KG1 (cell line): ENCODE measurements around the gene NPHS2.

ENCODE experiments used
- DNase-seq: peaks from one replicate; lab custom pipeline; 2025; lab: John Stamatoyannopoulos, UW

Gene NPHS2

GRCh38 chr1:179575497-179576314 lies at the start of gene NPHS2:
Gene NPHS2, minus strand, starts transcription at chr1:179575948. Its CDS starts 84 bp downstream, at chr1:179575864.
- no peak for DNase-seq

- no peak for DNase-seq
These were observed 36.6 kb upstream of the NPHS2 start for GRCh38 chr1:179612361-179612760.

DNA sequence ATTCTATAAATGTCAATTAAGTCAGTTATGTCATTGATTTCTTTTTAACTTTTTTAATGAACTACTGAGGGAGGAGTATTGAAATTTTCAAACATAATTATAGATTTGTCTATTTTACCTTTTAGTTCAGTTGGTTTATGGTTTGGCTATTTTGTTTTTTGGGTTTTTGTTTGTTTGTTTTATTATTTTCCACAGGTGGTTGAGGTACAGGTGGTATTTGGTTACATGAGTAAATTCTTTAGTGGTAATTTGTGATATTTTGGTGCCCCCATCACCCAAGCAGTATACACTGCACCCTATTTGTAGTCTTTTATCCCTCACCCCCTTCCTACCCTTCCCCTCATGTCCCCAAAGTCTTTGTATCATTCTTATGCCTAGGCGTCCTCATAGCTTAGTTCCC lies 25.3 kb upstream of the NPHS2 start:
- no peak for DNase-seq

DNA sequence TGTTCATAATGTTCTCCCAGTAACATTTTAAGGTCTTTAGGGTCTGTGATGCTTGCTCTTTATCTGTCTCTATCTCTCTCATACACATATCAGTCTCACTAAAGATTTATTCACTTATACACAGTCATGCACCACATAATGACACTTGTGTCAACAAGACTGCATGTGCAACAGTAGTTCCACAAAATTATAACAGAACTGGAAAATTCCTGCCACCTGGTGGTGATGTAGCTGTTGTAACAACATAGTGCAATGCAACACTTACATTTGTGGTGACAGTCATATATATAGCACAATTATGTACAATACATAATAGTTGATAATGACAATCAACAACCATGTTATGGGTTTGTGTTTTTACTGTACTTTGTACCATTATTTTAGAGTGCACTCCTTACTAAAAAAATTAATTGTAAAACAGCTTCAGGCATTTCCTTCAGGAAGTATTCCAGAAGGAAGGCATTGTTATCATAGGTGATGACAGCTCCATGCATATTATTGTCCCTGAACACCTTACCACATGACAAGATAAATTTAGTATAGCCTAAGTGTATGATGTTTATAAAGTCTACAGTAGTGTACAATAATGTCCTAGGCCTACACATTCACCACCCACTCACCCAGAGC lies 24.0 kb upstream of the NPHS2 start:
- DNase-seq, result no peak

GRCh38 chr1:179598631-179599030 lies 22.9 kb upstream of the NPHS2 start:
- no peak for DNase-seq

DNA sequence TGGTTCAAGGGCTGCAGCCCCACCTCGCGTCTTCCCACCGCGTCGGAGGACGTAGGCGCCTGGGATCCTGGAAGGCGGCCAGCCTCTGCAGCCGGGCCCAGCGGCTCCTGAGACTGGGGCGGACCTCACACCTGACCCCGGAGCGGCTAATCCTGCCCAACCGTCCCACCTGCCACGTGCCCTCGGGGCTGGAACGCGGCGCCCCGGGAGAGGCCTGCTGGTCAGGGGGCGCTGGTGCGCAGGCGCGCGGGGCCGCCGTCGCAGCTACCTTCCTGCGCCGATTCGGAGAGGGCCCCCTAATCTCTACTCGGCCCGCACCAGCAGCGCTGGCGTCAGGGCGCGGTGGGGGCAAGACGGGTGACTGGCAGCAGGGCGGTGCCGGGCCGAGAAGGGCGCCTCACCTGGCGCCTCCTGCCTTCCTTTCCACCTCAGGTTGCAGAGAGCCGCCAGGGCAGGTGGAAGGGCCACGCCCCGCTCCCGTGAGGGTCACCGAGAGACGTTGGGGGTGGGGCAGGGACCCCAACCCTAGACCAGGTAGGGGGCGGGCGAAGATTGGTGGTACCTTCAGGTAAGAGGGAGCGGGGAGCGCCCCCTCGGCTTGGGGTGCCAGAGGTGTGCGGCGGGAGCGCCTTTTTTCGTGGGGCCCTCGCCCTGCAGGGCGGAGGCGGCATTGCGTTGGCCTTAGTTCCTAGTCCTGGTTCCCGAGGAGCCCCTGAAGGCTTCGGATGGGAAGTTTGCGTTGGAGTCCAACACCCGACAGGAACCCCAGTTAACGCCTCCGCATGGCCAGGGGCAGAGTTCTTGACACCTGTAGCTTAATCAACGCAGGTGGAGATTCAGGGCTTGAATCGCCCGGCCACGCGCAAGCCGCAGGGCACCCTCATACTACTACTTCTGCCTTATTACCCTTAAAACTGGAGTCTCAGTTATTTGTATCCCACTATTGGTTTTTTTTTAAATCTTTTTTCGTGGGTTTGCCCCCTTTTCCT lies 16.1 kb upstream of the NPHS2 start, which contains the start of gene TDRD5:
TDRD5 (plus strand) TSS at position 241 of the 989 bp plus-strand sequence. CDS start 784 bp downstream, outside the sequence.
- no peak for DNase-seq

DNA sequence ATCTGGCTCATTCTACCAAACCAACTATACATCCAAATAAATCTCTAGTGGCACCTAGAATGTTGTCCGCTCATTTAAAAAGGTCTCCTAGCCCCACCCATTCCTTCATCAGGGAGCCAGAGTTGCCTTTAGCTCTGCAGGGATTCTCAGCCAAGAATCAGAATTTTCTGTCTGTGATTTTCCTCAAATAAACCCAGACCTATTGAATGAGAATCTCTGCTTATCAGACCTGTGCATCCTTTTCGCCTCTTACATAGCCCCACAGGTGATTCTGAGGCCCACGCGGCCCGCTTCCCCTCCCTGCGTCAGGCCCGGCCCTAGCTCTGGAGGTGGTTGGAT lies 15.5 kb upstream of the NPHS2 start:
- no peak for DNase-seq

DNA sequence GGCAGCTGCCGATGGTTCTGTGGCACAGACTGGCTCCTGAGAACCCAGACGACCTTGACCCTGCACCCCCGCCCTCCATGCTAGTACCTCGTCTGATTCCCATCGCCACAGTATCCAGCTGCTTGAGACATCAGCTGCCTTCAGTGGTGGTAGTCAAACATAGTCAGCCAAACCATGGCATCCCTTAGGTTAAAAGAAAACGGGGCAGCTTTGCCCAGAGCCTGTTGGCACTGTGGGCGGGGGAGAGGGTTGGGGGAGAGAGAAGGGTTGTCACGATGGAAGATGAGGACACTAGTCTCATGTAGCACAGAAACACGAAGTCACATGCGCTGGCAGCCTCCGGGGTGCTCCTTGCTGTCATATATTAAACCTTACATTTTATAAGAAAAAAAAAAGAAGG lies 14.9 kb upstream of the NPHS2 start:
- no peak for DNase-seq

- DNase-seq, result no peak
These were observed 13.8 kb upstream of the NPHS2 start for GRCh38 chr1:179589509-179589908.

- DNase-seq, result no peak
These were observed 12.8 kb upstream of the NPHS2 start for GRCh38 chr1:179588425-179589024.

GRCh38 chr1:179587336-179587735 lies 11.6 kb upstream of the NPHS2 start:
- DNase-seq, result no peak

DNA sequence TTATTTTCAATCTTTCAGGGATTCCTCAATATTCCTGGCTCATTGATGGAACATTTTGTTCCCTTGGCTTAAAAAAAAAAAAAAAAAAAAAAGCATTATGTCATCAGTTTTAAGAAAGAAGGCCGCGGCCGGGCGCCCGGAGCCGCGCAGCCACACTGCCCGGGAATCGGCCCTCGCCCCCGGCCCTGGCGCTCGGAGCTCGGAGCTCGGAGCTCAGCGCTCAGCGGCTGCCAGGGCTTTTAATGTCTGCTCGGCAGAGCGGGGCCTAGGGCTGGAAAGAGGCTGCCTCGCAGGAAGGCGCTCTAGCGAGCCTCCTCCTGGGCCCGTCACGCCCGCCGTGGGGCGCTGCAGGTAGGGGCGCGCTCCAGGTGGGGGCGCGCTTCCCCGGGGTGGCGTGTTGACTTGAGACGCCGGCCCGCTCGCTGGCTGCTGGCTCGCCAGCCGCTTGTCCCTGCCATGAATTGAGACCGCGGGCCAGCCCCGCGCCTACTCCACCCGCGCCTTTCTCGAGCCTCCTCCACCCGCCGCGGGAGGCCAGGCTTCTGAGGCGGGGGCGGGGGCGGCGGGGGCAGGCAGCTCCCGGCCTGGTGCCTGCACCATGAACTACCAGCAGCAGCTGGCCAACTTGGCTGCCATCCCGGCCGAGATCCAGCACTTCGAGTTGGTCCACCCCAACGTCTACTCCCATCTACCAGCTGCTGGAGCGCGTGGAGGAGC lies 10.5 kb upstream of the NPHS2 start:
- DNase-seq, result no peak

- no peak for DNase-seq
These were observed 8.1 kb upstream of the NPHS2 start for GRCh38 chr1:179583771-179584320.

GRCh38 chr1:179576509-179576908 lies 761 bp upstream of the NPHS2 start:
- no peak for DNase-seq

DNA sequence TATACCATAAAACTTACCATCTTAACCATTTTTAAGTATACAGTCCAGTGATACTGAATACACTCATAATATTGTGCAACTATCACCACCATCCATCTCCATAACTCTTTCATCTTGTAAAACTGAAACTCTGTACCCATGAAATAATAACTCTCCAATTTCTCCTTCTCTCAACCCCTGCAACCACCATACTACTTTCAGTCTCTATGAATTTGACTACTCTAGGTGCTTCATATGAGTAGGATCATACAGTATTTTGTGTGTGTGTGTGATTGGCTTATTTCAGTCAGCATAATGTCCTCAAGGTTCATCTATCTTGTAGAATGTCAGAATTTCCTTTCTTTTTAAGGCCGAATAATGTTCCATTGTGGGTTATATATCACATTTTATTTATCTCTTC lies 17.7 kb downstream of the NPHS2 start:
- DNase-seq, result no peak

DNA sequence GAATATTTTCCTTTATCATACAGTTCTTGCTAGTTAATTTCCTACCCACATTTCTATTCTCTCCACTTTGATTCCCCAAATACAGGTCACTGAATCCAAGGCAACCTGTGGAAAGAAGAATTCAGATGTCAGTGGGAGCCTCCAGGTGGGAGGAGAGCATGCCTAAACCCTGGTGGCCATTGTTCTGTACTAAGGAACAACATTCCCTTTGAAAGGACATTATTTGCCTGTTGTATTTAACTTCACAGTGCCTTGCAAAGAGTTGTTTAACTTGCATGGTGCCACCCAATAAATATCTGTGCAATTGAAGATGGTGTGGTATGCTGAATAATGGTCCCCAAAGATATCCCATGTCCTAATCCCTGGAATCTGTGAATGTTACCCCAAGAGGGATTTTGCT lies 21.3 kb downstream of the NPHS2 start:
- DNase-seq, result no peak

DNA sequence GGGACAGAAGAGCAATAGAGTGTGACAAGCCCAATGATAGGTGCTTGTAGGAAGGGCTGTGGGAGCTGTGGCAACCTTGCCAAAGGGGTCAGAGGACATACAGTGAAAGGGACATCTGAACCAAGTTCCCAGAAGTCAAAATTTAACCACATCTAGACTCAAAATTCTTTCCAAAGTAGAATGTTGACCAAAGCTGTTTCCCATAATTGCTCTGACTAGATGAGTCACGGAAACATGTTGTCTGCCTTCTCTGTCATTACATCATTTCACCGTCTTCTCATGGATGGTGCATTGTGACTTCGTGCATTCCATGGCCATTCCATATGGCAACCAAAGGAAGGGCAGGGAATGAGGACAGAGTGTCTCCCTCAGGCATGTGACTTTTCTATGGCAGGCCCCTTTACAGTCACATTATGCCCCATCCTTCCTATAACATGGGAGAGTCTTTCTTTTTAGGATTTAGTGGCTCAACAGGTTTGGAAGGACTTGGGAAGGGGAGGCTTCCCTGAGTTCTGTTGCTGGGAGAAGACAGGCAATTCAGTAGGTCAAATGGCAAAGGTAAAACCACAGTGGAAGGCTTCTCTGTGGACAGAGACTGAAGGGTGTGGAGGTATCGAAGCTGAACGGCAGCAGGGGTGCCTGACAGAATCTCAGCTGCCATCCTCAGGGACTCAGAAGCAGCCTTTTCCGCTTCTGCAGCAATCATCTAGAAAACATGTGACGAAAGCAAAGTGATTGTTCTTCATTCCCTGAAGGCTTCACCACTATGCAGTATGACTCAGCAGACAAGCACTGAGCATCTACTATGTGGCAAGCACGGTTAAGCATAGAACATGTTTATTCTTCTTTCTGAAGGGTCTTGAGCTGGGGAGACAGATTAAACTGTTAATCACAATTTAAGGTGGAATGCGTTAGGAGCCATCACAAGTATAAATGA lies 24.7 kb downstream of the NPHS2 start:
- no peak for DNase-seq

- DNase-seq, result no peak
These were observed 26.4 kb downstream of the NPHS2 start for GRCh38 chr1:179549368-179549700.

GRCh38 chr1:179548666-179549367 lies 26.9 kb downstream of the NPHS2 start:
- no peak for DNase-seq
